Peyer's patch (tissue), 4 donors: ENCODE measurements around the gene DHRS2. TPM values are rescaled to one million over a fixed set of nuclear protein-coding genes. Genes with fewer than 3 reads are reported as not detected.

Source experiments
- DNase-seq, 3 donors: peaks; one replicate each; pipeline ENCODE4 v3.0.0-alpha.2; 2017 to 2019
- H3K27ac ChIP-seq, 4 donors: fragments of 200-600 bp; sonication (generic); one replicate each; pipeline ENCODE4 v1.5.1; 2016 to 2019
- H3K27me3 ChIP-seq, 2 donors: fragments of 200-600 bp; sonication (generic); one replicate each; pipeline ENCODE4 v1.5.1; 2019
- H3K36me3 ChIP-seq, 3 donors: fragments of 200-600 bp; sonication (generic); one replicate each; pipeline ENCODE4 v1.5.1; 2016 to 2019
- H3K4me1 ChIP-seq, 4 donors: fragments of 200-600 bp; sonication (generic); one replicate each; pipeline ENCODE4 v1.5.1; 2016 to 2019
- H3K4me3 ChIP-seq, 4 donors: fragments of 200-600 bp; sonication (generic); 1 replicate in 3 of 4; 2 replicates in 1 of 4; pipeline ENCODE4 v1.5.1; 2016 to 2019; ENCODE audit warnings: mild to moderate bottlenecking in 1 of 4
- H3K9me3 ChIP-seq, 4 donors: fragments of 200-600 bp; sonication (generic); one replicate each; pipeline ENCODE4 v1.5.1; 2016 to 2019; ENCODE audit warnings: mild to moderate bottlenecking in 1 of 4
- POLR2A ChIP-seq, 2 donors: fragments of 450-650 bp; IDR thresholded peaks; one replicate each; pipeline ENCODE4 v1.5.1; 2017; ENCODE audit warnings: antibody characterized with exemption in 2 of 2, mild to moderate bottlenecking in 2 of 2, moderate library complexity in 2 of 2
- total RNA-seq, 4 donors: library from RNA; depleted of rRNA; stranded (reverse); fragments of >200 nt; gene quantifications; one replicate each; pipeline ENCODE4 v1.1.0, GENCODE V29; 2016
- TF ChIP-seq, protein P1 (sequence below), 6 experiments: fragments of 450-650 bp in 4 of 6; fragments of 200-600 bp in 2 of 6; sonication (generic) in 1 of 6; IDR thresholded peaks; one replicate each; pipeline ENCODE4 v1.5.1; 2017 to 2019; ENCODE audit warnings: antibody characterized with exemption in 6 of 6, mild to moderate bottlenecking in 3 of 6, moderate library complexity in 1 of 6

DHRS2 gene
- total RNA-seq, 4 donors from 2014 or later, result not detected

DNA sequence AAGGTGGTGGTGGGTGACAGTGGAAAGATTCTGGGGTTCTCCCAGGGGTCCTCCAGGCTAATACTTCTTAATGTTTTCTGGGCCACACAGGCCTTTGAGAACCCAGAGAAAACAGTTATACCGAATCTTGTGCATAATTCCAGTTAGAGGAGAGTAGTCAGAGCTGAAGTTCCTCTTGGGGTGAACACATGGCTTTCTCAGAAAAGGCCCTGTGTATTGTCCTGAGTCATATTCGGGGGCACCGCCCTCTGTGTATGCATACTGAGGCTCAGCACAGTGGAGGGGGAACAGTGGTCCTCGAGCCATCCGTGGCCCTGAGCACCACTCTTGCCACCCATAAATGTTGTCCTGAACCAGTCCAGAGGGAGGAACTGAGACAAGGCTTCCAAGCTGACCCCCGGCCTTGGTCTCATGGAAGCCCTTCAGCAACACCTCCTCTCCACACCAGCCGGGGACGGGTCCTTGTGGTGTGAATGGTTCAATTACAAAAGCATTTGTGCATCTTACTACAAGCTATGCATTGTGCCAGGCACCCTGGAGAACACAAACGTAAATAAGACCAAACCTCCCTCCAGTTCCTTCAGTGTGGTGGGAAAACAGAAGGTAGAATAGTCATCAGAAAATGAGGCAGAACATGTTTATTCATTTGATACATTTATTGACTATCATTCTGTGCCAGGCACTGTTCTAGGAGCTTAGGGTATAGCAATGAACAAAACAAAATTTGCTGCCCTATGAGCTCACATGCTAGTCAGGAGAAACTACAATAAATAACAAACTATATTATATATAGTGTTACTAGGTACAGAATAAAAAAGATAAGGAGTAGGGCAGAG is 9.9 kb downstream of the DHRS2 start:
- Histone ChIP-seq H3K4me1 (no peaks in the 10 kb centered on the region), H3K27me3 (no peaks in the 10 kb centered on the region), H3K27ac (no peak overlapping the region), H3K36me3 (no peaks in the 10 kb centered on the region), H3K9me3 (no peaks in the 10 kb centered on the region), H3K4me3 (no peak overlapping the region)
- no peak for TF ChIP-seq POLR2A (IDR thresholded peaks at IDR 0.05)
- TF ChIP-seq, protein P1, sequence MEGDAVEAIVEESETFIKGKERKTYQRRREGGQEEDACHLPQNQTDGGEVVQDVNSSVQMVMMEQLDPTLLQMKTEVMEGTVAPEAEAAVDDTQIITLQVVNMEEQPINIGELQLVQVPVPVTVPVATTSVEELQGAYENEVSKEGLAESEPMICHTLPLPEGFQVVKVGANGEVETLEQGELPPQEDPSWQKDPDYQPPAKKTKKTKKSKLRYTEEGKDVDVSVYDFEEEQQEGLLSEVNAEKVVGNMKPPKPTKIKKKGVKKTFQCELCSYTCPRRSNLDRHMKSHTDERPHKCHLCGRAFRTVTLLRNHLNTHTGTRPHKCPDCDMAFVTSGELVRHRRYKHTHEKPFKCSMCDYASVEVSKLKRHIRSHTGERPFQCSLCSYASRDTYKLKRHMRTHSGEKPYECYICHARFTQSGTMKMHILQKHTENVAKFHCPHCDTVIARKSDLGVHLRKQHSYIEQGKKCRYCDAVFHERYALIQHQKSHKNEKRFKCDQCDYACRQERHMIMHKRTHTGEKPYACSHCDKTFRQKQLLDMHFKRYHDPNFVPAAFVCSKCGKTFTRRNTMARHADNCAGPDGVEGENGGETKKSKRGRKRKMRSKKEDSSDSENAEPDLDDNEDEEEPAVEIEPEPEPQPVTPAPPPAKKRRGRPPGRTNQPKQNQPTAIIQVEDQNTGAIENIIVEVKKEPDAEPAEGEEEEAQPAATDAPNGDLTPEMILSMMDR (IDR thresholded peaks at IDR 0.05), result no peak
- no peak for DNase-seq

DNA sequence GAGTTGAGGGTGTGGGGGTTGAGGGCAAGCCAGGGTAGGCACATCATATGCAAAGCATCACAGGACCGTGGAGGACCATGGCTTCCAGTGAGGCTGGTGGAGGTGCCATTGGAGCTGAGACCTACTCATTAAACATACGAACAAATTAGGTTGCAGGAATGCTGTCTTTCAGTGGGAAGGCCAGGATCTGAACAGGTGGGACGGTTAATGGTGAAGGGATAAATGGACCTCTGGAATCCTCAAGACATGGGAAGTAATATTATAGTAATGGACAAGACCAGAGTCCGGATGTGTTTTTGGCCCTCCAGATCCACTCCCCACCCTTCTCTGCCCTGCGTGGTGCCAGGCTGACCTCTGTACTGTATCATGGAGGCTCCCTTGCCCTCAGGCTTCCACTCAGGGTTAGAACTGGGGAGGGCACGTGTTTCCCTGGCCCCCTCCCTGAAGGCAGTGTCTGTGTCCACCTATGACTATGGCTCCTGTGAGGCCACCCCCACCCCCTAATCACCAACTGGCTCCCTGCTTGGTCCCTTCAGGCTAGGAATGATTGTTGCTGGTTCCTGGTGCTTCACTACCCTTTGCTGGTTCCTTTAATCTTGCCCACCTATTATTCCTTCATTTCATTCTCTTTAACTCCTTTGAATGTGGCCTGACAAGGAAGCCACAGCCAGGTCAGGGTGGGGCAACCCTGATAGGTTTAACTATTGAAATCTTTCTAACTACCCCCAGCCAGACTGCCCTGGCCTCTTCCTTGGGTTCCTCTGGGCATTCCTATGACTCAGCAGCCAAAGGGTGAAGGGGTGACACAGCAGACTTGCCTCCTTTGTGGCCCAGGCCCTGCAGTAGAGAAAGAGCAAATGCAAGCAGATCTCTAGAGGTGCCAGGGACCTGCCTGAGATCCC is 10.7 kb downstream of the DHRS2 start:
- TF ChIP-seq POLR2A (IDR thresholded peaks at IDR 0.05), result no peak
- TF ChIP-seq, protein P1 (IDR thresholded peaks at IDR 0.05), result no peak
- Histone ChIP-seq H3K4me3 (no peak overlapping the region), H3K36me3 (no peaks in the 10 kb centered on the region), H3K9me3 (no peaks in the 10 kb centered on the region), H3K27me3 (no peaks in the 10 kb centered on the region), H3K4me1 (no peaks in the 10 kb centered on the region), H3K27ac (no peak overlapping the region)
- no peak for DNase-seq

DNA sequence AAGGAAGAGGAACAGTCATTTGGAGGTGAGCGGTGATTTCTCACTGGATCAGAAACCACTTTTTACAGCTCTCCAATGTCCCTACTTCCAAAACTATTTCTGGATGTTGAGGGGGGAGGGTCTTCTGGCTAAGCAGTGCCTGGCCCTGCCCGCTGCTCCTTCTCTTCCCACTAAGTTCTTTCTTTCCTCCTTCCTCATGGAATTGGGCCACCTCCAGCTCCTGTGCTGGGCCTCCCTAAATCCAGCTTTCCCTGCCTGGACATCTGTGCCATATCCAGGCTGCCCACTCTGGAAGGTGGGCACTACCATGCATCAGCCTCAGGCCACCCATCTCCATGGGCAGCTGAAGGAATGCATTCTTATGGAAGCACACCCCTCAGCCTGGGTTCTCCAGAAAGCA is 11.5 kb downstream of the DHRS2 start:
- Histone ChIP-seq H3K27ac (no peak overlapping the region), H3K9me3 (no peaks in the 10 kb centered on the region), H3K27me3 (no peaks in the 10 kb centered on the region), H3K36me3 (no peaks in the 10 kb centered on the region), H3K4me3 (no peak overlapping the region), H3K4me1 (no peaks in the 10 kb centered on the region)
- TF ChIP-seq, protein P1 (IDR thresholded peaks at IDR 0.05), result no peak
- TF ChIP-seq POLR2A (IDR thresholded peaks at IDR 0.05), result no peak
- no peak for DNase-seq

DNA sequence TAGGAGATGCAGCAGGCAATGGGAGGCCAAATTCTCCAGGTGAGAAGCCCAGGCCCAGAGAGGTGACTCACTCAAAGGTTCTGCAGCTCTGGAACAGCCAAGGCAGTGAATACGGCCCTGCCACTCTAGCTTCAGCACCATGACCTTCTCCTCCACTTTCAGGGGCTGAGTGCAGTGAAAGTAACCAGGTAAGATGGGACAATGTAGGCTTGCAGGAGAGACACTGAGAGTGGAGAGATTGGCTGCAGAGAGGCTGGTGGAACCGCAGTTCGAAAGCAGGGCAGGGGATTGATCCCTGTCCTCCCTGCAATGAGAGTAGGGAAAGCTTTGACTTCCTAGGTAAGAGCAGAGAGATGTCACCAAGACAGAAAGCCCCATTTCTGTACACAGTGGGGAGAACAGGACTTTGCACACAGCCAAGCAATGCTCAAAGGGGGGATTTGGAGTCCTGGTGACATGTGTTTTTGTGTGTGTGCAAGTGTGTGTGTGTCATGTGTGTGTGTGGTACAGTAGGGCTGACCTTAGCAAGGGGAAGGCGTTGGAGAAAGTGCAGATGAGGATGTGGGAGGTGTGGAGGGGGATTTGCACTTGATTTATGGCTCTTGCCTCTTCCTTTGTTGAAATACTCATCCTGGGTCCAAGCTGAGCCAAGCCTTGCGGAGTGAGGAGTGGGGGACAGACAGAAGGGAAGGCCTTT is 12.7 kb downstream of the DHRS2 start:
- H3K36me3 ChIP-seq, result no peaks in the 10 kb centered on the region
- no peaks in the 10 kb centered on the region for H3K9me3 ChIP-seq
- no peak overlapping the region for H3K27ac ChIP-seq
- TF ChIP-seq, protein P1 (IDR thresholded peaks at IDR 0.05), result no peak
- no peak for TF ChIP-seq POLR2A (IDR thresholded peaks at IDR 0.05)
- DNase-seq, result no peak
- no peaks in the 10 kb centered on the region for H3K4me1 ChIP-seq
- H3K4me3 ChIP-seq, result no peak overlapping the region
- H3K27me3 ChIP-seq, result no peaks in the 10 kb centered on the region

DNA sequence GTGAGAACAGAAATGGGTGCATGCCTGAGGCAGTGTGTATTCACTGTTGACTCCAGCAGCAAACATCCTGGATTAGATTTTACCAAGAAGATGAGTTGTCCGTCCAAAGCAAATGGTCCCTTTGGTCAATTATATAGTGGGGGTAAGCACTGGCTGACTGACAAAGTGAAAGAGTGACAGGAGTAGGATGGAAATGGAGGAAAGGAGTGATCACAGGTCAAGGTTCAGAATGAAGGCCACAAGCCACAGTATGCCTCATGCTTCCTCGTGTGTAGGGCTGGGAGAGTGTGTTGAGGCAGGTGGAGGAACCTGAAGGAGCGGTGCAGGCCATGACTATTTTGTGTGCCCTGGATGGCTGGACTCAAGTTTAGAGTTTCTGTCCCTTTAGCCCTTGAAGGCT is 14.3 kb downstream of the DHRS2 start:
- Histone ChIP-seq H3K9me3 (no peaks in the 10 kb centered on the region), H3K27me3 (no peaks in the 10 kb centered on the region), H3K27ac (no peak overlapping the region), H3K4me1 (no peaks in the 10 kb centered on the region), H3K4me3 (no peak overlapping the region), H3K36me3 (no peaks in the 10 kb centered on the region)
- DNase-seq, result no peak
- TF ChIP-seq, protein P1 (IDR thresholded peaks at IDR 0.05), result no peak
- TF ChIP-seq POLR2A (IDR thresholded peaks at IDR 0.05), result no peak
